ENCODE measurements around the gene RMDN2.
"Not testable (repeated sequence)": the region's sequence is repeated elsewhere in the genome, so short reads cannot be mapped to it uniquely, and the experiment has no call there.

Gene RMDN2

GRCh38 chr2:37930392-37930791, 5.3 kb downstream of the RMDN2 start:
- DNase-seq (ENCODE audit: extremely low read depth in 1 of 2, low read depth in 1 of 2), result not testable (repeated sequence)

- not testable (repeated sequence) for DNase-seq (ENCODE audit: extremely low read depth in 1 of 2, low read depth in 1 of 2)
Observed at GRCh38 chr2:37932873-37933272, 7.8 kb downstream of the RMDN2 start.

- no peak for DNase-seq (ENCODE audit: extremely low read depth in 1 of 2, low read depth in 1 of 2)
Observed at GRCh38 chr2:37934591-37935513, 9.8 kb downstream of the RMDN2 start.

GRCh38 chr2:37937568-37937967, 12.5 kb downstream of the RMDN2 start:
- not testable (repeated sequence) for DNase-seq (ENCODE audit: extremely low read depth in 1 of 2, low read depth in 1 of 2)

GRCh38 chr2:37941267-37941666, 16.2 kb downstream of the RMDN2 start:
- DNase-seq (ENCODE audit: extremely low read depth in 1 of 2, low read depth in 1 of 2), result not testable (repeated sequence)

GRCh38 chr2:37944268-37944667, 19.2 kb downstream of the RMDN2 start:
- DNase-seq (ENCODE audit: extremely low read depth in 1 of 2, low read depth in 1 of 2), result no peak

GRCh38 chr2:37947306-37947705, 22.2 kb downstream of the RMDN2 start:
- DNase-seq (ENCODE audit: extremely low read depth in 1 of 2, low read depth in 1 of 2), result no peak

GRCh38 chr2:37962018-37962739, 37.1 kb downstream of the RMDN2 start:
- DNase-seq (ENCODE audit: extremely low read depth in 1 of 2, low read depth in 1 of 2), result not testable (repeated sequence)

GRCh38 chr2:37962740-37963121, 37.6 kb downstream of the RMDN2 start:
- not testable (repeated sequence) for DNase-seq (ENCODE audit: extremely low read depth in 1 of 2, low read depth in 1 of 2)

GRCh38 chr2:37963901-37964300, 38.8 kb downstream of the RMDN2 start:
- DNase-seq (ENCODE audit: extremely low read depth in 1 of 2, low read depth in 1 of 2), result not testable (repeated sequence)

GRCh38 chr2:37966326-37966725, 41.2 kb downstream of the RMDN2 start:
- DNase-seq (ENCODE audit: extremely low read depth in 1 of 2, low read depth in 1 of 2), result no peak

GRCh38 chr2:37969731-37970130, 44.6 kb downstream of the RMDN2 start:
- no peak for DNase-seq (ENCODE audit: extremely low read depth in 1 of 2, low read depth in 1 of 2)

- DNase-seq (ENCODE audit: extremely low read depth in 1 of 2, low read depth in 1 of 2), result no peak
Observed at GRCh38 chr2:37971971-37972370, 46.9 kb downstream of the RMDN2 start.

- no peak for DNase-seq (ENCODE audit: extremely low read depth in 1 of 2, low read depth in 1 of 2)
Observed at GRCh38 chr2:37973615-37974353, 48.7 kb downstream of the RMDN2 start.

- DNase-seq (ENCODE audit: extremely low read depth in 1 of 2, low read depth in 1 of 2), result no peak
Observed at GRCh38 chr2:37975808-37976207, 50.7 kb downstream of the RMDN2 start.

- no peak for DNase-seq (ENCODE audit: extremely low read depth in 1 of 2, low read depth in 1 of 2)
Observed at GRCh38 chr2:37976411-37976810, 51.3 kb downstream of the RMDN2 start.

- peak; percentile 7 to 18 for DNase-seq (ENCODE audit: extremely low read depth in 1 of 2, low read depth in 1 of 2)
Observed at GRCh38 chr2:37982147-37982582, 57.1 kb downstream of the RMDN2 start.

- DNase-seq (ENCODE audit: extremely low read depth in 1 of 2, low read depth in 1 of 2), result no peak
Observed at GRCh38 chr2:37982847-37983246, 57.8 kb downstream of the RMDN2 start.

- no peak for DNase-seq (ENCODE audit: extremely low read depth in 1 of 2, low read depth in 1 of 2)
Observed at GRCh38 chr2:37983719-37984118, 58.6 kb downstream of the RMDN2 start.

- no peak for DNase-seq (ENCODE audit: extremely low read depth in 1 of 2, low read depth in 1 of 2)
Observed at GRCh38 chr2:37984176-37984575, 59.1 kb downstream of the RMDN2 start.

- no peak for DNase-seq (ENCODE audit: extremely low read depth in 1 of 2, low read depth in 1 of 2)
Observed at GRCh38 chr2:37984589-37984988, 59.5 kb downstream of the RMDN2 start.
